NCI-H1694 treated with DMSO at 0.1 percent for 48 hours (cell line): ENCODE results near the gene MINK1.
"Not testable (repeated sequence)": the region's sequence is repeated elsewhere in the genome, so short reads cannot be mapped to it uniquely, and the experiment has no call there.

Experiments used
- DNase-seq: peaks from one replicate; lab custom pipeline; 2025; lab: John Stamatoyannopoulos, UW

The MINK1 gene

DNA sequence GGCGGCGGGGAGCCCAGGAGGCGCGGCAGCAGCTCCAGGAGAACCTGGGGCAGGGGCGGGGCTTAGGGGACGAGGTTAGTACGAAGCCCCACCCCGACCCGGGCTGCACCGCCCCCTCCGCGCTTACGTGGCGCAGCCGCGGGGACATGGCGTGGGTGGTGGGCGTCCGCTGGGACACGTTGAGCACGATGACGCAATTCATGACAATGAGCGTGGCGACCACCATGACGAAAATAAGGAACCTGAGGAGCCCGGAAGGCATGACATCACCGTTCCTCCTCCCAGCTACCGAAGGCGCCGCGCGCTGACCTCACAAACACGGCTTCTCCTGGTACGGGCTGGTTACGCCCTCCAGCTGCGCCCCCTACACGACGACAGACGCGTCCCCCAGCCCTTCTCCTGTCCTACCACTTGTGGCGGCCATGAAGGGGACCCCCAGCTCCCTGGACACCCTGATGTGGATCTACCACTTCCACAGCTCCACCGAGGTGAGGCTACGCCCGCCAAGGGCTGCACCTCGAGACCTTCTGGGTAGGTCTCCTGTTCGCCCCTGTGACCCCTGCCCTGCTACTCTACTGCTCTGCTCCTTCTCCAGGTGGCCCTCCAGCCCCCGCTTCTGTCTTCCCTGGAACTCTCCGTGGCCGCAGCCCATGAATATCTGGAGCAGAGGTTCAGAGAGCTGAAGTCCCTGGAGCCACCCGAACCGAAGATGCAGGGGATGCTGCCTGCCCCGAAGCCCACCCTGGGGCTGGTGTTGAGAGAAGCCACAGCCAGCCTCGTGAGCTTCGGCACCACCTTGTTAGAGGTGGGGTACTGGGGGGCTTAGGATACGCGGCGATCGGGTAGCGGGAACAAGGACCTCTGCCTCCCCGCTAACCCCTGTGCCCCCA lies 66.4 kb downstream of the MINK1 start, which contains the start of gene C17orf107:
Gene C17orf107, plus strand, starts transcription at position 196 of the 890 bp plus-strand sequence. Its CDS starts 227 bp downstream, at position 423.
- no peak for DNase-seq

DNA sequence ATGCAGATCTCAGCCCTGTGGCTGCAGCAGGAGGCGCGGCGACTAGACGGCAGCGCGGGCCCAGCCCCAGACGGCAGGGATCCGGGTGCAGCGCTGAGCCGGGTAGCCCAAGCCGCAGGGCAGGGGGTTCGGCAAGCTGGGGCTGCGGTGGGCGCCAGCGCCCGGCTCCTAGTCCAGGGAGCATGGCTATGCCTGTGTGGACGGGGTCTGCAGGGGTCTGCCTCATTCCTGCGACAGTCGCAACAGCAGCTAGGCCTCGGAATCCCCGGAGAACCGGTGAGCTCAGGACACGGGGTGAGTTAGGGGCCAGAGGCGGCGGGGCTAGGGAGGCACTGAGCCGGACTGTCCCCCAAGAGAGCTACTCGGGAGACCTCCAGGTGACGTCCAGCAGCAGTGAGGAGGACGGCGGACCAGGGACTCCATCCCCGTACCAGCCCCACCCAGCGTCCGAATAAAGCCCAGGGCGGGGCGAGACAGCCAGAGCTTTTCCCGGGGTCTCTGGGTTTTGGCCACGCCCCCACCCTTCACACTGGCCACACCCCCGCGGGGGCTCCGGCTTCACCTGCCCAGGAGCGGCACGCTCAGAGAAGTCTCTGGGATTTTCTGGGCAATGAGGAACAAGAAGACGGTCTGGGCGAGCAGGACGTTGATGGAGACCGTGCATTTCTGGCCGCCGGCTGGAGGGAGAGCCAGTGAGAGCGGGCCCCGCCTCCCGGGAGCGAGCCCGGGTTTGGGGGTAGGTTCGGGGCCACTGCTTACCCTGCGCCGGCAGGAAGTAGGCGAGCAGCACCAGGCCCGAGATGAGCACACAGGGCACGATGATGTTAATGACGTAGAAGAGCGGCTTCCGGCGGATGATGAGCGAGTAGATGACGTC lies 67.3 kb downstream of the MINK1 start:
- DNase-seq: no peak

DNA sequence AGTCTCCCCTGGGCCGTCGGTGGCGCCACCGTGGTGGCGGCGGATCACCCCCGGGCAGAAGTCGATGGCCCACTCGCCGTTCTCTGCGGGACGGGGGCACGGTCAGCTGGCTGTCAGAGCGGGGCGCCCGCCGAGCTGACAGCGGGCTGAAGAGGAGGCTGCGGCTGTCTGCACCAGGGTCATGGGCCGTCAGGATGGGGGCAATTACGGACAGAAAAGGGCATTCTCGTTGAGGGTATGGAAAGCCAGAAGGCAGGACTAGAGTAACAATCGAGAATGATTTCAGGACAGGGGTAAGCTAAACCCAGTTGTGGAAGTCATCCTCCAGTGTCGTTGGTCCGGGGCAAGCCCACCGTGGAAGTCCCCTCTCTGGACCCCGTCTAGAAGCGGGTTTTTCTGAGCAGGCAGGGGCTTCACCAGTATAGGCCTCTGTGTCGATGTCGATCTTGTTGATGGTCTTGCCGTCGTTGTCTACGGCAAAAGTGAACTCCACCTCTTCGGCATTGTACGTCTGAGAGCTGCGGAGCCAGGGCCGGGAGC lies 68.0 kb downstream of the MINK1 start:
- DNase-seq: no peak

DNA sequence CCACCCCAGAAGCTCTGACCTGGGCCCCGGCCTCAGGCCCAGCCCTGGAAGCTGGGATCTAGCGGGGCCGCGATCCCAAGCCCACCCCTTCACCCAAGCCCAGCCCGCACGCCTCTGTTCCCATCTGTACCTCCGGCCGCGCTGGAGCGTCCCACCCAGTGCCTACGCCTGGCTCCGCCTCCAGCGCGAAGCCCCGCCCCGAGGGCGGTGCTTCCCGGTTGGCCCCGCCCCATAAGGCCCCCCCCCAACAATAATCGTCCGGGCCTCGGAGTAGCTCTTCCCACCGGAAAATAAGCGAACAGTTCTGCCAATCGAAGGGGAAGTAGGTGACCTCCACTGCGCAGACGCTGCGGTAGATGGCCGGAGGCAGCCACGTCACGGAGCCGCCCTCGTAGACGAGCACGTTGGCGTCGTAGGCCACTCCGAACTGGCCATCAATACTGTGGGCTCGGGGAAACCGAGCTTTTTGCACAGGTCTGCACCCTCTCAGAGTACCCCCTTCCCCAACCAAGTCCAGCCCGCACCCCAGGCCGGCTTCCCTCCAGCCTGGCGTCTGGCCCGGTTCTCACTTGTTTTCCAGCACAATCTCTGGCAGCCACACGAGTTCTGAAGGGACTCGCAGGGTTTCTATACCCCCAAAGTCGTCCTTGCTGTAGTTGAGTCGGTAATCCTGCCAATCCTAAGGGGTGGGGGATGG lies 68.7 kb downstream of the MINK1 start:
- no peak for DNase-seq

DNA sequence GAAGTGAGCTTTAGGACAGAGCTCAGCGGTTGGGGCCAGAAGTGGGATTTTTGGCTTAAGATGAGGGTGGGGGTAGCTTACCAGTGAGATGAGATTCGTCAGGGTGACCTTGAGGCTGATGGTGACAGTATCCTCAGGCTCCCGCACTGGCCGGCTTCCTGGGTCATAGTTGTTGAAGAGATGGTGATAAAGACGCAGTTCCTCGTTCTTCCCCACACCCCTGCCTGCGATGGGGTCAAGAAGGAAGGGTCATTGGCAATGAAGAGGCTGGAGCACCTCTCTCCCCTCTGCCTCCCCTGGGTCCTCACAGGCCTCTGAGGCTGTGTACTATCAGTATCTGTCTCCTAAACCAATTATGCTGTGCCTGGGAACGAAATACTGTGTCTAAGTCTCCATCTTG lies 69.4 kb downstream of the MINK1 start:
- no peak for DNase-seq

DNA sequence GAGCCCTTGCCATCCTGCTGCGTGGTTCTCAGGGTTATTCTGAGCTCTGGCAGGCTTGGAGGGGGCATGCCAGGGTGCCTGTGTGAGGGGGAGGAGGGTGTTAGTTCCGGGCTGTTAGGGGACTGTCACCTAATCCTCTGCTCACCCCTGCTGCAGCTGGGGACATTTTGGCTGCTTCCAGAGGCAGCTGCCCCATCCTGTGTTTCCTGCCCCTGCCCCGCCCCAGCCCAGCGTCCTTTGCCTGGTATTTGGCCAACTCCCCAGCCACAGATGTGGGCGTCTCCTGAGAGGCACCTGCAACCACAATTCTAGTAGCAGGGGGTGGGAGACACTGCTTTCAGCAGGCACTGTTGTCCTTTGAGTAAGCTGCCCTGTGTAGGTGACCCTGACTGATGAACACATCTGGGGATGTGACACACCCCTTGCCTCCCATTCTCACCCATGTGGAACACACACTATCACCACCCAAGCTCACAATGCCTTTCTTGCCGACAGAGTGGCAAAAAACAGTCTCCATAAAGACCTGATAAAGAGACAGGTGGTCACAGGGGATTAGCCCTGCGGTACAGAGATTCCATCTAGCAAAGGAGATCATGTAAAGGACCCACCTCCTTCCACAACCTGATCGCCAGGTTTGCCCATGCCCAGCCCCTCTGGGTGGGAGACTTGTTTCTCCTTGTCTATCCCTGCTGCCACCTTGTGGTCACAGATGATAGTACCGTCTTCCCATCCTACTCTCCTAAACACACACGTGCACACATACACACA lies 70.1 kb downstream of the MINK1 start, which contains the start of gene CHRNE:
Gene CHRNE, minus strand, starts transcription at position 48 of the 768 bp plus-strand sequence. Its CDS starts 35 bp downstream, at position 13.
- peak; percentile 69 for DNase-seq

DNA sequence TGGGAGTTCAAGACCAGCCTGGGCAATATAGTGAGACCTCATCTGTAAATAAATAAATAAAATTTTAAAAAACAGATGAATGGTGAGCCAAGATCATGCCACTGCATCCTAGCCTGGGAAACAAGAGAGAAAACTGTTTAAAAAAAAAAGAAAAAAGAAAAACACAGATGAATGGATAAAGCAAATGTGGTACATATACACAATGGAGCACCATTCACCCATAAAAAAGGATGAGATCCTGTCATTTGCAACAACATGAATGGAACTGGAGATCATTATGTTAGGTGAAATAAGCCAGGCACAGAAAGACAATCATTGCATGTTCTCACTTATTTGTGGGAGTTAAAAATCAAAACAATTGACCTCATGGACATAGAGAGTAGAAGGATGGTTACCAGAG lies 73.5 kb downstream of the MINK1 start:
- DNase-seq: not testable (repeated sequence)

DNA sequence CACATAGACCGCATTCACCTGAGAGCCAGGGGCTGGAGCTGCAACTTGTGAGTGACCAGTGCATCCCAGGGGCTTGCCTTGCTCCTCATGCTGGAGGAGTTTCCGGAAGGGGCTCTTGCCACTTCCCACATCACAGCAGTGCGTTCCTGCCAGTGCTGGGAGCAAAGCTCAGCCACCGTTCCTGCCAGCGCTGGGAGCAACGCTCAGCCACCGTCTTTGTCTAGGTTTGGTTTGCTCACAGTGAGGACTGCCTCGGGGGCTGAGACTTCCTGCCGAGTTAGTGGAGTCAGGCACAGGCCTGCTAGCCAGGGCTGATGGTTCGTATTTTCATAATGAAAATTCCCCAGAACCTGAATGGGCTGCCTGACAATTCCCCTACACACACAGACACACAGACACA lies 75.2 kb downstream of the MINK1 start:
- no peak for DNase-seq

DNA sequence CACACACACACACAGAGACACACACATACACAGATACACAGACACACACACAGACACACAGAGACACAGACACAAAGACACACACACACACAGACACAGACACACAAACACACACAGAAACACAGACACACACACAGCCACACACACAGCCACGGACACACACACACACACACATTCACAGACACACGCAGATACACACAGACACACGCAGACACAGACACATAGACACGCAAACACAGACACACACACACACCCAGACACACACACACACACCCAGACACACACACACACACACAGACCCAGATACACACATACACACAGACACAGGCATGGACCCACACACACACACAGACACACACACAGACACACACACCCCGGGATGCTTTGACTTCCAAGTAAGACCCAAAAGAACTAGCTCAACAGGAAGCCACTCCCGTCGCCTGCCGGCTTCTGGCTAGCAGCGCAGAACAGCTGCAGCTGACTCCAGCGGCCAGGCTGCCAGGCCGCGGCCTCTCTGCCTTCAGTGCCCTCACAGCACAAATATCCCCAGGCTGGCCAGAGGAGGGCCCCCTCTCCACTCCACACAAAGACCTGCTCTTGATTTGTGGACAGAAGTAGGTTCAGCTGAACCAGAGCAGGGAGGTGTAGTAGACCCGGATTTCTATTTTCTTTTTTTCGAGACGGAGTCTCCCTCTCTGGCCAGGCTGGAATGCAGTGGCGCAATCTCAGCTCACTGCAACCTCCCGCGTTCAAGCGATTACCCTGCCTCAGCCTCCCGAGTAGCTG lies 75.8 kb downstream of the MINK1 start:
- DNase-seq: peak; percentile 65

DNA sequence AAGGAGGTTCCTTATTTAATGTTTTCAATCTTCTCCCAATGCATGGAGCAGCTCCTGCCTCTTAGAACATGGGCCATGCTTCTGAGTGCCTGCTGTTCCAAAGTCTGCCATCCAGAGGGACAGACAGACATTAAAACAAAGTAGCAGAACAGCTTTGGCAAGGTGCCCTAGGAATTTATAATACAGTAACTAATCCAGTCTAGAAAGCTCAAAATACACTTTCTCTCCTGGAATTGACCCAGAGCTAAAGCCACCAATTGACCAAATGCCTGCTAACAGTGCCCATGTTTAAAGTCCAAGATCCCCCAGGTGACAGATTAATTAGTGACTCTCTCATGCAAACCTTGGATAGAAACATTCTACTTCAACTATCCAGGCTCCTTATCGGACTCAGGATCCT lies 80.9 kb downstream of the MINK1 start:
- no peak for DNase-seq

DNA sequence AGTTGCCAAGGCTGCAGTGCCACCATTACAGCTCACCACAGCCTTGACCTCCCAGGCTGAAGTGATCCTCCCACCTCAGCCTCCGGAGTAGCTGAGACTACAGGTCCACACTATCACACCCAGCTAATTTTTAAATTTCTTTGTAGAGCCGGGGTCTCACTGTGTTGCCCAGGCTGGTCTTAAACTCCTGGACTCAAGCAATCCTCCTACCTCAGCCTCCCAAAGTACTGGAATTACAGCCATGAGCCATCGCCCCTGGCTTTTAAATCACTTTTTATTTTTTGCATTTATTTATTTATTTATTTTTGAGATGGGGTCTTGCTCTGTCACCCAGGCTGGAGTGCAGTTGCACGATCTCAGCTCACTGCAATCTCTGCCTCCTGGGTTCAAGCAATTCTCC lies 81.4 kb downstream of the MINK1 start:
- DNase-seq: not testable (repeated sequence)

DNA sequence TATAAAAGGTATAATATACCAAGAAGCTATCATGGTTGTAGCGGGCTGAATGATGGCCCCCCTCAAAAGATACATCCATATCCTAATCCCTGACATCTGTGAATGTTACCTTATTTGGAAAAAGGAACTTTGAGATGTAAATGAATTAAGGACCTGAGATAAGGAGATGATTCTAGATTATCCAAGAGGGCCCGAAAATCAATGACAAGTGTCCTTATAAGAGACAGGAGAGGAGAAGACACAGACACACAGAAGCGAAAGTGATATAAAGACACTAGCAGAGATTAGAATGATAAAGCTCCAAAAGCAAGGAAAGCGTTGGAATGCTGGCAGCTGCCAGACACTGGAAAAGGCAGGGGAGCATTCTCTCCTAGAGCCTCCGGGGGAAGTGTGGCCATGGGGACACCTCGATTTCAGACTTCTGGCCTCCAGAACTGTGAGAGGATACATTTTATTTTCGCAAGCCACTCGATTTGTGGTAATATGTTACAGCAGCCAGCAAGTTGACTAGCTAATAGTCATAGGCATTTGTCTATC lies 86.4 kb downstream of the MINK1 start:
- DNase-seq: no peak

DNA sequence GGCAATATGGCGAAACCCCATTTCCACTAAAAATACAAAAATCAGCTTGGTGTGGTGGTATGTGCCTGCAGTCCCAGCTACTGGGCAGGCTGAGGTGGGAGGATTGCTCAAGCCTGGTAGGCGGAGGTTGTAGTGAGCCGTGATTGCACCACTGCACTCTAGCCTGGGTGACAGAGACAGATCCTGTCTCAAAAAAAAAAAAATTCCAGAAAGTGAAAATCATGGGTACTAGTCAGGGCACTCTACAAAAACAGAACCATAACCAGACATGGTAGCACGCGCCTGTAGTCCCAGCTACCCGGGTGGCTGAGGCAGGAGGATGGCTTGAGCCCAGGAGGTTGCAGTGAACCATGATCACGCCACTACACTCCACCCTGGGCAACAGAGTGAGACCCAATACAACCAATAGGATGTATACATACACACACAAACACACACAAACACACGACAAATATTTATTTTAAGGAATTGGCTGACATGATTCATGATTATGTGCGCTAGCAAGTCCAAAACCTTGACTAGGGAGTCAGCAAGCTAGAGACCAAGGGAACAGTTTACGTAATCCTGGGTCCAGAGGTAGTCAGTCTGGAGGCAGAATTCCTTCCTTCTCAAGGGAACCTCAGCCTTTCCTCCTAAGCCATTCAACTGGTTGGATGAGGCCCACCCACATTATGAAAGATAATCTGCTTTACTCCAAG lies 87.4 kb downstream of the MINK1 start:
- no peak for DNase-seq

DNA sequence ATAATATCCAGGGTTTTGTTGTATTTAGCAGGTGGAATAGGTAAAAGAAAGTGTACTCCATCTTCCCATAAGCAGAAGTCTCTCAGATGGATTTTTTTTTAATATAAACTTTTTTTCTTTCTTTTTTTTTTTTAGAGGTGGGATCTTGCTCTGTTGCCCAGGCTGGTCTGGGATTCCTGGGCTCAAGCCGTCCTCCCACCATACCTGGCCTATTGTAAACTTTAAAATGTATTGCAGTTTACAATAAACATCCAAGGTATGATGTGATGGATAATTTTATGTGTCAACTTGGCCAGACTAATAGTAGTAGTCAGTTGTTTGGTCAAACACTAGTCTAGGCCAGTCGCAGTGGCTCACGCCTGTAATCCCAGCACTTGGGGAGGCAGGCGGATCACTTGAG lies 88.2 kb downstream of the MINK1 start:
- no peak for DNase-seq

DNA sequence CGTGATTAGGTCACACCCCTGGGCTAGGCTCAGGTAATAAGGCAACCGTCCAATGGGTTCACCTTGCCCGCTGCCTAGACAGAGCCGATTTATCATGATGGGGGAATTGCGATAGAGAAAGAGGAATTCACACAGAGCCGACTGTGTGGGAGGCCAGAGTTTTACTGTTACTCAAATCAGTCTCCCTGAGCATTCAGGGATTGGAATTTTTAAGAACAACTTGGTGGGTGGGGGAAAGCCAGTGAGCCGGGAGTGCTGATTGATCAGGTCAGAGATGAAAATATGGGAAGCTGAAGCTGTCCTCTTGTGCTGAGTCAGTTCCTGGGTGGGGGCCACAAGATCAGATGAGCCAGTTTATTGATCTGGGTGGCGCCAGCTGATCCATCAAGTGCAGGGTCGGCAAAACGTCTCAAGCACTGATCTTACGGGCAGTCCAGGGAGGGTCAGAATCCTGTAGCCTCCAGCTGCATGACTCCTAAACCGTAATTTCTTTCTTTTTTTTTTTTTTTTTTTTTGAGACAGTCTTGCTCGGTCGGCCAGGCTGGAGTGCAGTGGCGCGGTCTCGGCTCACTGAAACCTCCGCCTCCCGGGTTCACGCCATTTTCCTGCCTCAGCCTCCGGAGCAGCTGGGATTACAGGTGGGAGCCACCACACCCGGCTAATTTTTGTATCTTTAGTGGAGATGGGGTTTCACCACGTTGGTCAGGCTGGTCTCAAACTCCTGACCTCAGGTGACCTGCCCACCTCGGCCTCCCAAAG lies 93.6 kb downstream of the MINK1 start:
- DNase-seq: not testable (repeated sequence)

DNA sequence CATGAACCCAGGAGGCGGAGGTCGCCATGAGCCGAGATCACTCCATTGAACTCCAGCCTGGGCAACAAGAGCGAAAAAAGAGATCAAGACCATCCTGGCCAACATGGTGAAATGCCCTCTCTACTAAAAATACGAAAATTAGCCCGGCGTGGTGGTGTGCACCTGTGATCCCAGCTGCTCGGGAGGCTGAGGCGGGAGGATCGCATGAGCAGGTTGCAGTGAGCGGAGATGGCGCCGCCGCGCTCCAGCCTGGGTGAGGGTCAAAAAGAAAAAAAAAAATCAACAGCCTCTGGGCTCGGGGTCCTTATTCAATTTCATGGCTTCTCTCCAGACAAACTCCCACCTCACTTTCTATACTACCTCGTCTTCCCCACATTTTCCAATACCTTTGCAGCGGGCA lies 95.7 kb downstream of the MINK1 start:
- DNase-seq: no peak

DNA sequence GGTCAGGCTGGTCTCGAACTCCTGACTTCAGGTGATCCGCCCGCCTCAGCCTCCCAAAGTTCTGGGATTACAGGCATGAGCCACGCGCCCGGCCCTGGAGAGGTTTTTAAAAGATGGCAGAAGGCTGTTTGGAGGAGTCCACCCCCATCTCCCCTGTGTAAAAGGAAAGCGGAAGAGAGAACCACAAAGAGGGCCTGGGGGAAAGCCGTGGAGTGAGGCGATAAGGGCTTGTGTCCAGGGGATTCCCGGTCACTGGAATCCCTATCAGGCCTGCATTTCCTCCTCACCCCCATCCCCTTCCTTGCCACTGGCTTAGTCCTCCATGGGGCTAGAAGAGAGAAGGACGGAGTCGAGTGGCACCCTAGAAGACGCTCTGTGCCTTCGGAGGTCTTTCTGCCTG lies 98.8 kb downstream of the MINK1 start, which contains the start of gene GP1BA:
Gene GP1BA, plus strand, starts transcription at position 315 of the 400 bp plus-strand sequence. CDS start 328 bp downstream, outside the sequence.
- no peak for DNase-seq

DNA sequence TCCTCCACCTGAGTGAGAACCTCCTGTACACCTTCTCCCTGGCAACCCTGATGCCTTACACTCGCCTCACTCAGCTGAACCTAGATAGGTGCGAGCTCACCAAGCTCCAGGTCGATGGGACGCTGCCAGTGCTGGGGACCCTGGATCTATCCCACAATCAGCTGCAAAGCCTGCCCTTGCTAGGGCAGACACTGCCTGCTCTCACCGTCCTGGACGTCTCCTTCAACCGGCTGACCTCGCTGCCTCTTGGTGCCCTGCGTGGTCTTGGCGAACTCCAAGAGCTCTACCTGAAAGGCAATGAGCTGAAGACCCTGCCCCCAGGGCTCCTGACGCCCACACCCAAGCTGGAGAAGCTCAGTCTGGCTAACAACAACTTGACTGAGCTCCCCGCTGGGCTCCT lies 99.6 kb downstream of the MINK1 start:
- DNase-seq: no peak
